ENCODE data around the gene MFN2. TPM values are rescaled to one million over a fixed set of nuclear protein-coding genes. Genes with fewer than 3 reads are reported as not detected.

MFN2 gene
- total and polyA plus RNA-seq, 2 experiments from 2014 or later = 15.1 to 40.4 TPM

- TF ChIP-seq ZNF462 (CRISPR knock-in tag; IDR thresholded peaks at IDR 0.05) (no peak), STAT1 (IDR thresholded peaks at IDR 0.05; ENCODE audit: unreplicated experiment) (no peak), CTCF (conservative IDR thresholded peaks at IDR 0.05; ENCODE audit: low read depth in 2 of 2) (peak; percentile 29 to 44; a peak in 3 of 4 replicates), NANOG (IDR thresholded peaks at IDR 0.05; ENCODE audit: borderline replicate concordance) (no peak)
These were observed 72.9 kb downstream of the MFN2 start (continued) for GRCh38 chr1:12052997-12053686.

GRCh38 chr1:12053752-12054548 is 73.7 kb downstream of the MFN2 start:
- Mint-ChIP-seq H3K36me3 (ENCODE audit: low read depth) (no peaks in the 10 kb centered on the region), H3K4me3 (no peak overlapping the region), H3K27me3 (ENCODE audit: insufficient read depth, low read depth, poor library complexity) (peaks cover 7% of the 10 kb centered on the region), H3K4me1 (peaks cover 21% of the 10 kb centered on the region), H3K27ac (no peak overlapping the region), H3K9me3 (no peaks in the 10 kb centered on the region; the same call in 1 of the 3 replicates)
- no peaks in the 10 kb centered on the region for H3K36me3 ChIP-seq (ENCODE audit: insufficient read depth)
- peaks cover 5% of the 10 kb centered on the region; the same call in 1 of the 2 replicates for H3K4me1 ChIP-seq (ENCODE audit: insufficient read depth)
- H2AFZ ChIP-seq = no peak overlapping the region
- DNase-seq (ENCODE audit: low spot score) (no peak), ATAC-seq (no peak)
- H3K9me2 ChIP-seq (ENCODE audit: insufficient read depth) = no peaks in the 10 kb centered on the region
- H3K27me3 ChIP-seq (ENCODE audit: insufficient read depth) = no peaks in the 10 kb centered on the region
- no peaks in the 10 kb centered on the region for H3F3A ChIP-seq (replicated peaks; ENCODE audit: low read depth)
- no peak overlapping the region for H3K4me2 ChIP-seq
- no peaks in the 10 kb centered on the region for H3K79me2 ChIP-seq (replicated peaks; ENCODE audit: insufficient read depth)
- H3K27ac ChIP-seq (ENCODE audit: low read depth) = no peak overlapping the region
- H3K4me3 ChIP-seq = no peak overlapping the region
- H4K20me1 ChIP-seq (replicated peaks; ENCODE audit: insufficient read depth) = no peaks in the 10 kb centered on the region
- TF ChIP-seq STAT1 (IDR thresholded peaks at IDR 0.05; ENCODE audit: unreplicated experiment) = no peak
- TF ChIP-seq POLR2AphosphoS5 (IDR thresholded peaks at IDR 0.05; ENCODE audit: low read depth) = no peak
- TF ChIP-seq REST (IDR thresholded peaks at IDR 0.05; ENCODE audit: unreplicated experiment) = no peak
- TF ChIP-seq JUNB (IDR thresholded peaks at IDR 0.05; ENCODE audit: unreplicated experiment) = no peak
- TF ChIP-seq NANOG (IDR thresholded peaks at IDR 0.05; ENCODE audit: borderline replicate concordance) = no peak
- TF ChIP-seq CTCF (conservative IDR thresholded peaks at IDR 0.05; ENCODE audit: low read depth in 2 of 2) = no peak
- no peak for TF ChIP-seq ZNF114 (CRISPR knock-in tag; IDR thresholded peaks at IDR 0.05)
